ENCODE results near the gene SPAG6.
A peak's percentile ranks its signal among the peaks of the same experiment; 100 is the strongest.

The SPAG6 gene

DNA sequence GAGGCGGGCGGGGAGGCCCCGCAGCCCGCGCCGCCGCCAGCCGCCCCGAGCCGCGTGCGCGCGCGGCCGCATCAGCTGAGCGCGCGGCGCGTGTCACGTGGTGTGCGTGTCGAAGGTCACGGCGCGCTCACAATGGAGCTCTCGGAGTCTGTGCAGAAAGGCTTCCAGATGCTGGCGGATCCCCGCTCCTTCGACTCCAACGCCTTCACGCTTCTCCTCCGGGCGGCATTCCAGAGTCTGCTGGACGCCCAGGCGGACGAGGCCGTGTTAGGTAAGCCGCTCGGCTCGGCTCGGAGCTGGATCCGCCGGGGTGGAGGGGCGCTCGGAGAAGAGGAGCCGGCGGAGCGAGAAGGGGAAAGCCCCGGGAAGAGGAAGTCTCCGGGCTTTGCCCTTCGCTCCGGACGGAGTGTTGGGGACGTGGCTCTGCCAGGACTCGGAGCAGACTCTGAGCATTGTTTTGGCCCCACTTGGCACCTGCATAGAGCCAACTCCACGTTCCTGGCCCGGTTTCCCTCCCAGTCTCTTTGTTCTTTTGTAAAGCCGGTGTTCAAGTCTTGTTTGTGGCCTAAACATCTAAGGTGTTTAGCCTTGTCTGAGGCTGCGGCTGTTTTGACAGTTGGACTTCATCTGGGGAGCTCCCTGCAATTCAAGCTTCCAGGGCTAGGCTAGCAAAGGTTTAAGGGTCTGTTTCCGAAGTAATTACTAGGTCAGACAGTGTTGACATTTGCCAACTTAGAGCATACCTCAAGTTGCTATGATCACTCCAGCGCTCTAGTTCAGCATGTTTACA is 28.8 kb upstream of the SPAG6 start, which contains the start of gene COMMD3:
Gene COMMD3, plus strand, starts transcription at position 103 of the 790 bp plus-strand sequence. Its CDS starts 30 bp downstream, at position 133.
- no peaks in the 10 kb centered on the region for H3K9me3 Mint-ChIP-seq
- peaks cover 34% of the 10 kb centered on the region for H3K4me1 Mint-ChIP-seq
- TF ChIP-seq, protein P1, sequence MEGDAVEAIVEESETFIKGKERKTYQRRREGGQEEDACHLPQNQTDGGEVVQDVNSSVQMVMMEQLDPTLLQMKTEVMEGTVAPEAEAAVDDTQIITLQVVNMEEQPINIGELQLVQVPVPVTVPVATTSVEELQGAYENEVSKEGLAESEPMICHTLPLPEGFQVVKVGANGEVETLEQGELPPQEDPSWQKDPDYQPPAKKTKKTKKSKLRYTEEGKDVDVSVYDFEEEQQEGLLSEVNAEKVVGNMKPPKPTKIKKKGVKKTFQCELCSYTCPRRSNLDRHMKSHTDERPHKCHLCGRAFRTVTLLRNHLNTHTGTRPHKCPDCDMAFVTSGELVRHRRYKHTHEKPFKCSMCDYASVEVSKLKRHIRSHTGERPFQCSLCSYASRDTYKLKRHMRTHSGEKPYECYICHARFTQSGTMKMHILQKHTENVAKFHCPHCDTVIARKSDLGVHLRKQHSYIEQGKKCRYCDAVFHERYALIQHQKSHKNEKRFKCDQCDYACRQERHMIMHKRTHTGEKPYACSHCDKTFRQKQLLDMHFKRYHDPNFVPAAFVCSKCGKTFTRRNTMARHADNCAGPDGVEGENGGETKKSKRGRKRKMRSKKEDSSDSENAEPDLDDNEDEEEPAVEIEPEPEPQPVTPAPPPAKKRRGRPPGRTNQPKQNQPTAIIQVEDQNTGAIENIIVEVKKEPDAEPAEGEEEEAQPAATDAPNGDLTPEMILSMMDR (IDR thresholded peaks at IDR 0.05; ENCODE audit: unreplicated experiment in 3 of 3): no peak
- peaks cover 47% of the 10 kb centered on the region for H3K27me3 Mint-ChIP-seq (ENCODE audit: low read depth)
- H3K4me3 Mint-ChIP-seq: peak within 1 kb of the TSS; percentile 94 to 98 (median 96)
- peak within 1 kb of the TSS; percentile 97 to 99 (median 98) for H3K27ac Mint-ChIP-seq
- H3K36me3 Mint-ChIP-seq (ENCODE audit: low read depth): no peaks in the 10 kb centered on the region

GRCh38 chr10:22317076-22317370 is 28.3 kb upstream of the SPAG6 start:
- peaks cover 44% of the 10 kb centered on the region for H3K27me3 Mint-ChIP-seq (ENCODE audit: low read depth)
- H3K4me3 Mint-ChIP-seq: peak overlapping the region; percentile 87 to 95 (median 94)
- H3K4me1 Mint-ChIP-seq: peaks cover 34% of the 10 kb centered on the region
- TF ChIP-seq, protein P1 (IDR thresholded peaks at IDR 0.05; ENCODE audit: unreplicated experiment in 3 of 3): no peak
- H3K27ac Mint-ChIP-seq: peak overlapping the region; percentile 97 to 99 (median 97)
- no peaks in the 10 kb centered on the region for H3K36me3 Mint-ChIP-seq (ENCODE audit: low read depth)
- no peaks in the 10 kb centered on the region for H3K9me3 Mint-ChIP-seq

DNA sequence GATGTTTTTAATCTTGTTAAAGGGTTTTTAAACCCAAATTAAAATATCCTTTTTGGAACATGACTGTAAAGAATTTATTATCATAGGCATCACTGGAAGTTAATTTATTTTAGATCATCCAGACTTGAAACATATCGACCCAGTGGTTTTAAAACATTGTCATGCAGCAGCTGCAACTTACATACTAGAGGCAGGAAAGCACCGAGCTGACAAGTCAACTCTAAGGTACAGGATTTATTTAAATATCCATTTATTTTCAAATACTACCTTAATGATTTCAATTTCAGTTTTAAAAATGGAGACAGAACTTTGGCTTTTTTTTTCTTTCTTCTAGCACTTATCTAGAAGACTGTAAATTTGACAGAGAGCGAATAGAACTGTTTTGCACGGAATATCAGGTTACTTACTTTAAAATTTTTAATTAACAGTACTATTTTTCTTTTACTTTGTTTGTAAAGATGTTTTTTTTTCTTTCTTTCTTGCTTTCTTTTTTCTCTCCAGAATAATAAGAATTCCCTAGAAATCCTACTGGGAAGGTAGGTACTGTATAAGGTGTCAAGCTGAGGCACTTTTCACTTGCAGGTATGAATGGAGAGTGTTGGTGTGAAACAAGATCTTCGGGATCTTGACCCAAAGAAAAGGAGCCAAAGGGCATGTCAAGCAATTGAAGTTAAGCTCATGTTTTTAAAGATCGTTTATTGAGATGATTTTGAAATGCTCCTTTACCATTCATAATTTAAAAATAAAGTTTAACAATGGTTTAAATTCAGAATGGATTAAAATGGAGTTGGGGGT is 27.3 kb upstream of the SPAG6 start:
- peak overlapping the region; percentile 97 to 99 (median 97) for H3K27ac Mint-ChIP-seq
- H3K4me3 Mint-ChIP-seq: peak overlapping the region; percentile 87 to 95 (median 94)
- H3K9me3 Mint-ChIP-seq: no peaks in the 10 kb centered on the region
- H3K36me3 Mint-ChIP-seq (ENCODE audit: low read depth): no peaks in the 10 kb centered on the region
- TF ChIP-seq, protein P1 (IDR thresholded peaks at IDR 0.05; ENCODE audit: unreplicated experiment in 3 of 3): no peak
- H3K27me3 Mint-ChIP-seq (ENCODE audit: low read depth): peaks cover 52% of the 10 kb centered on the region
- H3K4me1 Mint-ChIP-seq: peaks cover 40% of the 10 kb centered on the region

- TF ChIP-seq, protein P1 (IDR thresholded peaks at IDR 0.05; ENCODE audit: unreplicated experiment in 3 of 3): no peak
- Mint-ChIP-seq H3K9me3 (no peaks in the 10 kb centered on the region), H3K27ac (peak overlapping the region in 1 of 3 experiments; percentile 46), H3K4me3 (peak overlapping the region; percentile 76 to 95 (median 87)), H3K4me1 (peaks cover 48% of the 10 kb centered on the region), H3K27me3 (ENCODE audit: low read depth) (peaks cover 60% of the 10 kb centered on the region), H3K36me3 (ENCODE audit: low read depth) (no peaks in the 10 kb centered on the region)
Observed at GRCh38 chr10:22318772-22319171, 26.5 kb upstream of the SPAG6 start.

GRCh38 chr10:22319547-22319979 is 25.7 kb upstream of the SPAG6 start:
- Mint-ChIP-seq H3K36me3 (ENCODE audit: low read depth) (no peaks in the 10 kb centered on the region), H3K4me1 (peaks cover 56% of the 10 kb centered on the region), H3K27ac (peak overlapping the region; percentile 78 to 98 (median 95)), H3K27me3 (ENCODE audit: low read depth) (peaks cover 68% of the 10 kb centered on the region), H3K9me3 (no peaks in the 10 kb centered on the region), H3K4me3 (peak overlapping the region; percentile 87 to 94 (median 93))
- TF ChIP-seq, protein P1 (IDR thresholded peaks at IDR 0.05; ENCODE audit: unreplicated experiment in 3 of 3): no peak
